Neuron (in vitro differentiated cells): ENCODE data around the gene NLGN1.

Experiments used
- H2AFZ ChIP-seq: one replicate; pipeline ENCODE4 v1.6.1; 2013; ENCODE audit warnings: low read depth, mild to moderate bottlenecking, inconsistent platforms, low read length, moderate library complexity
- H3K27me3 ChIP-seq: one replicate; pipeline ENCODE4 v1.6.1; 2013; ENCODE audit warnings: low read length; ENCODE audit not compliant: insufficient read depth
- H3K36me3 ChIP-seq: one replicate; pipeline ENCODE4 v1.6.1; 2013; ENCODE audit warnings: low read length; ENCODE audit not compliant: insufficient read depth
- H3K4me1 ChIP-seq: one replicate; pipeline ENCODE4 v1.6.1; 2013; ENCODE audit warnings: low read length; ENCODE audit not compliant: insufficient read depth
- H3K4me3 ChIP-seq: 2 replicates; pipeline ENCODE4 v1.5.1; 2013; ENCODE audit warnings: mild to moderate bottlenecking, low read length, moderate library complexity
- H3K9me3 ChIP-seq: one replicate; pipeline ENCODE4 v1.6.1; 2013; ENCODE audit warnings: low read length

The NLGN1 gene

GRCh38 chr3:173789530-173790162, 392.1 kb downstream of the NLGN1 start:
- Histone ChIP-seq H3K4me3 (no peak overlapping the region), H2AFZ (no peak overlapping the region), H3K36me3 (no peaks in the 10 kb centered on the region), H3K4me1 (no peaks in the 10 kb centered on the region), H3K9me3 (no peaks in the 10 kb centered on the region), H3K27me3 (no peaks in the 10 kb centered on the region)

GRCh38 chr3:173793963-173794362, 396.4 kb downstream of the NLGN1 start:
- Histone ChIP-seq H2AFZ (no peak overlapping the region), H3K4me3 (no peak overlapping the region), H3K27me3 (no peaks in the 10 kb centered on the region), H3K9me3 (no peaks in the 10 kb centered on the region), H3K4me1 (peaks cover 4% of the 10 kb centered on the region), H3K36me3 (no peaks in the 10 kb centered on the region)

- H3K4me1 ChIP-seq, result peaks cover 9% of the 10 kb centered on the region
- H3K9me3 ChIP-seq, result no peaks in the 10 kb centered on the region
- H3K4me3 ChIP-seq, result no peak overlapping the region
- no peak overlapping the region for H2AFZ ChIP-seq
- no peaks in the 10 kb centered on the region for H3K27me3 ChIP-seq
- H3K36me3 ChIP-seq, result no peaks in the 10 kb centered on the region
These were observed 398.9 kb downstream of the NLGN1 start for GRCh38 chr3:173796405-173796804.

- H3K4me1 ChIP-seq, result peaks cover 9% of the 10 kb centered on the region
- H3K27me3 ChIP-seq, result no peaks in the 10 kb centered on the region
- no peaks in the 10 kb centered on the region for H3K9me3 ChIP-seq
- no peak overlapping the region for H2AFZ ChIP-seq
- H3K4me3 ChIP-seq, result no peak overlapping the region
- no peaks in the 10 kb centered on the region for H3K36me3 ChIP-seq
These were observed 399.3 kb downstream of the NLGN1 start for GRCh38 chr3:173796890-173797289.

GRCh38 chr3:173799060-173799816, 401.7 kb downstream of the NLGN1 start:
- H3K4me1 ChIP-seq, result peaks cover 9% of the 10 kb centered on the region
- H3K4me3 ChIP-seq, result no peak overlapping the region
- no peaks in the 10 kb centered on the region for H3K9me3 ChIP-seq
- H3K27me3 ChIP-seq, result no peaks in the 10 kb centered on the region
- no peak overlapping the region for H2AFZ ChIP-seq
- no peaks in the 10 kb centered on the region for H3K36me3 ChIP-seq

- Histone ChIP-seq H2AFZ (no peak overlapping the region), H3K4me1 (peaks cover 9% of the 10 kb centered on the region), H3K9me3 (no peaks in the 10 kb centered on the region), H3K27me3 (no peaks in the 10 kb centered on the region), H3K36me3 (no peaks in the 10 kb centered on the region), H3K4me3 (no peak overlapping the region)
These were observed 402.6 kb downstream of the NLGN1 start for GRCh38 chr3:173800154-173800553.

- Histone ChIP-seq H3K36me3 (no peaks in the 10 kb centered on the region), H3K4me3 (no peak overlapping the region), H3K4me1 (no peaks in the 10 kb centered on the region), H2AFZ (no peak overlapping the region), H3K27me3 (no peaks in the 10 kb centered on the region), H3K9me3 (no peaks in the 10 kb centered on the region)
These were observed 417.3 kb downstream of the NLGN1 start for GRCh38 chr3:173814809-173815208.

GRCh38 chr3:173819368-173819767, 421.8 kb downstream of the NLGN1 start:
- Histone ChIP-seq H3K4me3 (no peak overlapping the region), H3K36me3 (no peaks in the 10 kb centered on the region), H3K27me3 (no peaks in the 10 kb centered on the region), H3K4me1 (peaks cover 3% of the 10 kb centered on the region), H2AFZ (no peak overlapping the region), H3K9me3 (no peaks in the 10 kb centered on the region)

GRCh38 chr3:173823911-173824460, 426.4 kb downstream of the NLGN1 start:
- no peaks in the 10 kb centered on the region for H3K36me3 ChIP-seq
- no peak overlapping the region for H2AFZ ChIP-seq
- no peaks in the 10 kb centered on the region for H3K27me3 ChIP-seq
- H3K4me3 ChIP-seq, result no peak overlapping the region
- peaks cover 3% of the 10 kb centered on the region for H3K4me1 ChIP-seq
- no peaks in the 10 kb centered on the region for H3K9me3 ChIP-seq

GRCh38 chr3:173825730-173826129, 428.2 kb downstream of the NLGN1 start:
- peaks cover 3% of the 10 kb centered on the region for H3K4me1 ChIP-seq
- H3K9me3 ChIP-seq, result no peaks in the 10 kb centered on the region
- H3K27me3 ChIP-seq, result no peaks in the 10 kb centered on the region
- H3K4me3 ChIP-seq, result no peak overlapping the region
- H2AFZ ChIP-seq, result no peak overlapping the region
- no peaks in the 10 kb centered on the region for H3K36me3 ChIP-seq

GRCh38 chr3:173826416-173826815, 428.9 kb downstream of the NLGN1 start:
- H3K27me3 ChIP-seq, result no peaks in the 10 kb centered on the region
- H3K9me3 ChIP-seq, result no peaks in the 10 kb centered on the region
- H2AFZ ChIP-seq, result no peak overlapping the region
- peaks cover 3% of the 10 kb centered on the region for H3K4me1 ChIP-seq
- H3K36me3 ChIP-seq, result no peaks in the 10 kb centered on the region
- H3K4me3 ChIP-seq, result no peak overlapping the region

GRCh38 chr3:173826901-173827609, 429.5 kb downstream of the NLGN1 start:
- no peaks in the 10 kb centered on the region for H3K36me3 ChIP-seq
- peaks cover 3% of the 10 kb centered on the region for H3K4me1 ChIP-seq
- H3K9me3 ChIP-seq, result no peaks in the 10 kb centered on the region
- H3K27me3 ChIP-seq, result no peaks in the 10 kb centered on the region
- no peak overlapping the region for H3K4me3 ChIP-seq
- no peak overlapping the region for H2AFZ ChIP-seq

GRCh38 chr3:173838644-173839043, 441.1 kb downstream of the NLGN1 start:
- Histone ChIP-seq H3K9me3 (no peaks in the 10 kb centered on the region), H3K4me3 (no peak overlapping the region), H3K36me3 (no peaks in the 10 kb centered on the region), H3K4me1 (no peaks in the 10 kb centered on the region), H2AFZ (no peak overlapping the region), H3K27me3 (no peaks in the 10 kb centered on the region)
